GM19193 (cell line): ENCODE data around the gene SERTAD3.

Experiments used
- POLR2A ChIP-seq: IDR thresholded peaks from 4 replicates; pipeline ENCODE4 v1.6.1; 2011; ENCODE audit not compliant: insufficient read depth, insufficient read length; ENCODE audit errors: extremely low read depth

The SERTAD3 gene

DNA sequence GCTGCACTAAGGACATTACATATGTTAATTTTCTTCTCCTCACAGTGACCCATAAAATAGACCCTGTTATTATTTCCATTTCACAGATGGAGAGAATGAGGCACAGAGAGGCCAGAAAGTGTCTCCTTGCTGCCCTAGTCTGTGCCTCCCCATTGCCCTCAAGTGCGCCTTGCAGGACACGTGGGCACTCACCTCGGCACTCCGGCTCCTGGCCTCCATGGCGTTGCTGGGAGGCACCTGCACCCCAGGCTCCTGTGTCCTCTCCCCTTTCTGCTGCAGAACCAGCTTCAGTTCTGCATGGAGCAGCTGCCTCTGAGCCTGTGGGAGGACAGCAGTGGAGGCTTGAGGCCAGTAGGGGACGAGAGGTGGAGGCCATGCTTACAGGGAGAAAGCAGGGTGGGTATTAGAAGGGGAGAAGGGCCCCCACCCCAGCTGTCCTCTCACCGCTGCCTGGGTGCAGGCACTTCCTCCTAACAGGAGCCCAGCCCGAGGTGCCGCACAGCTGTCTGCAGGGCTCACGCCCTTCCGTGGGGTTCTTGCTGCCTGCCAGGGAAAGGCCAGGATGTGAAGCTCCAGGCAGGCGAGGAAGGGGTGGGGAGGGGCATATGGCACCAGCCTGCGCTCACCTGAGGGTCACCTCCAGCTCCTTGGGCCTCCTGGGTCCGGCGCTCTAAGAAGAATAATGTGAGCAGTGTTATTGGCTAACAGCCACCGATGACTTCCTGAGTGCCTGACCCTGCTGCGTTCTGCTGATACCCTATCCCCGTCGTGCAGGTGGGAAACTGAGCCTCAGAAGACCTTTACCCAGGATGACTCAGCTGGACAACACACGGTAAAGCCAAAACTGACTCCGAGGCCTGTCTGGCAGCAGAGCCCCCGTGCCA is 36.2 kb downstream of the SERTAD3 start:
- no peak for TF ChIP-seq POLR2A

- TF ChIP-seq POLR2A: peak; percentile 40
Measured at GRCh38 chr19:40403262-40403984, 40.7 kb downstream of the SERTAD3 start.

GRCh38 chr19:40400559-40400958 is 43.6 kb downstream of the SERTAD3 start:
- no peak for TF ChIP-seq POLR2A

DNA sequence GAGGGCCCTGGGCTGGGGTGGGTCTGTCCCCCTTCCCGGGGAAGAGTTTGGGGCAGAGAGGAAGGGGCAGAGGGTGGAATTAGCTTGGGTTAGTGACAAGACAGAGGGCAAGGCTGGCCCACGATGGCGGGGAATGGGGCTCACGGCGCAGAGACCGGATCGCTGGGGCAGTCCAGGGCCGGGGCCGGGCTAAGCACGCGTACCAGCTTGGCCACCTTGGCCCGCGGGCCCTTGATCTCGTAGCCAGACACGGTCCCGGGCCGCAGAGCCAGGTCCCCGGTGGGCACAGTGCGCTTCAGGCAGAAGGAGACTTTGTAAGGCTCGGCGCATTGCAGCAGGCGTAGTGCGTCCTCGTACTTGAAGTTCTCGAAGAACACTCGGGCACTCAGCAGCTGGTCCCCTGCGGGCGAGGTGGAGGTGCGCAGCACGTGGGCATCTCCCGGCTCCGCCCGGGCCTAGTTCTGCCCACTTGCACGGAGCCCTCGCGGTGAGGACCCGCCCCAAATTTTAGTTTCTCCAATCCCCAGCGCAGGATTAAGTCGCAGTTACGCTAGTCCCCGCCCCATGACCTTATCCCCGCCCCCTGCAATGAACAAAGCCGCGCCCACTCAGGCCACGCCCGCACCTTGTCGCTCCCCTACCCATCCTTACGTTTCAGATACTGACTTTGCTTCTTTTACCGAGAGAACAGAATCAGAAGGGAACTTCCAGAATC is 45.6 kb downstream of the SERTAD3 start:
- TF ChIP-seq POLR2A: no peak

- TF ChIP-seq POLR2A: no peak
Measured at GRCh38 chr19:40397568-40397906, 46.6 kb downstream of the SERTAD3 start.

DNA sequence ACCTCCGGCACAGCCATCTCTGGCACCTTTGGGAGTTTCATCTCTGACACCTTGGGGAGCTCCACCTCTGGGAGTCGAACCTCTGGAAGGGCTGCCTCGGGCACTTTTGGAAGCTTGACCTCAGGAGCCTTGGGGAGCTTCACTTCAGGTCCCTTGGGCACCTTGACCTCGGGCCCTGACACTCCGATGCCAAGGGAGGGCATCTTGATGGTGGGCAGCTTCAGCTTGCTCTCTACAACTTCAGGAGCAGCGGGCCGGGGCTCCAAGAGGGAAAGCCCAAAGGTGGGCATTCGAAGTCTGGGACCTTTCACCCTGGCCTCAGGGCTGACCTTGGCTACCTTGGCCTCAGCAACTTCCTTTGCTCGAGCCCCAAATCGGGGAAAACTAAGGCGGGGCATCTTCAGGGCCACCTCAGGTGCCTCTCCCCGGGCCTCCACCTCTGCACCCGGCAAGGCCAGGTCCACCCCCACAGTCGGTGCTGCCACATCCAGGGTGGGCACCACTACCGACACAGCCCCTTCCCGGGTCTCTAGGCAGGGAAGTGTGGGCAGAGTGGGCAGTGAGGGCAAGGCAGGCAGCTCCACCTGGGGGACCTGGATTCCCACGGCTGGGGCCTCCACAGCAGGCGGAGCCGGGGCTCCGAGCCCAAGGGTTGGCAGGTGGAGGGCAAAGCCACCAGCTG is 47.1 kb downstream of the SERTAD3 start:
- TF ChIP-seq POLR2A: no peak

GRCh38 chr19:40395956-40396355 is 48.2 kb downstream of the SERTAD3 start:
- TF ChIP-seq POLR2A: no peak

DNA sequence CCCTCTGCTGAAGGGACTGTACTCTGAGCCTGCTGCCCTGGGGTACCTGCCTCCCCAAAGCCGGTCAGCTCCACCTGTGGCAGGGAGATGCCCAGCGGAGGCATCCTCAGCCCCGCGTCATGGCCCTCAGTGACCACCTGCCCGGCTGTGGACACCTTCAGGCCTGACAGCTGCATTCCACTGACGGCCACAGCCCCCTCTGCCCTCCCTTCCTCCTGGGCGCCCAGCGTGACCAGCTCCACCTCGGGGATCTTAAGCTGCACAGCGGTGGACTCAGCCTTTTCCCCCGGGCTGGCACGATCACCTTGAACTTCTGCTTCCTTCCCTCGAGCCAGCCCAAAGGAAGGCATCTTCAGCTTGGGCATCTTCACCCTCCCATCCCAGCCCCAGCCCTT is 49.3 kb downstream of the SERTAD3 start:
- TF ChIP-seq POLR2A: no peak

GRCh38 chr19:40393894-40394815 is 50.0 kb downstream of the SERTAD3 start:
- no peak for TF ChIP-seq POLR2A

- TF ChIP-seq POLR2A: no peak
Measured at GRCh38 chr19:40392894-40393517, 51.1 kb downstream of the SERTAD3 start.

GRCh38 chr19:40392123-40392522 is 52.0 kb downstream of the SERTAD3 start:
- TF ChIP-seq POLR2A: no peak
